ENCODE results near the gene ADCY5. TPM values are rescaled to one million over a fixed set of nuclear protein-coding genes. Genes with fewer than 3 reads are reported as not detected.

ADCY5 gene
- total RNA-seq, 4 donors from 2014 or later = 0.46 to 3.5 (median 1.3) TPM

DNA sequence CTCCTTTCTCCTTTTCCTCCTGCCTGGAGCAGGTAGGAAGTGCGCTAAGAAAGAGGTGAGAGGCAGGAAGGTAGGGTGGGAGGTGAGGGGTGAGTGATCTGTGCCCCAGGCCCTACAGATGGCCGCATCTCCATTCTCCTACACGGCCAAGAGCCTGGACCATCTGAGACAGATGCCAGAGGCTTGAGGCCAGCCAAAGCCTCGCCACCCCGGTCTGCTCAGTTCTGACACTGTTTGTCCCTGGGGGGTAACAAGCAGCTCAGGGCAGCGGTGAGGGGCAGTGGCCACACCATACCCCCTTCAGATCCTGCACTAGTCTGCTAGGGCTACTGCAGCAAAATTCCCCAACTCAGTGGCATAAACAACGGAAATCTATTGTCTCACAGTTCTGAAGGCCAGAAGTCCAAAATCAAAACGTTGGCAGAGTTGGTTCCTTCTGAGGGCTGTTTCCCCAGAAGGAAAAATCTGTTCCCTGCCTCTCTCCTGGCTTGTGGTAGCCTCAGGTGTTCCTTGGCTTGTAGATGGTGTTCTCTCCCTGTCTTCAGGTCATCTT lies 28.4 kb downstream of the ADCY5 start:
- TF ChIP-seq POLR2A (IDR thresholded peaks at IDR 0.05) = no peak
- TF ChIP-seq CTCF (IDR thresholded peaks at IDR 0.05) = no peak
- WGBS, 2 donors = 79 to 81% methylated on average over 8 of the region's 8 CpGs
- intact Hi-C loops (cut with DNase I; ENCODE audit: low total_unique reads) = no loop called here
- no peak for DNase-seq (ENCODE audit: low spot score in 2 of 2)
- no peak overlapping the region for H3K4me3 ChIP-seq (ENCODE audit: low read depth, poor library complexity, severe bottlenecking)

GRCh38 chr3:123419850-123420297 lies 29.0 kb downstream of the ADCY5 start:
- no peak for TF ChIP-seq CTCF (IDR thresholded peaks at IDR 0.05)

GRCh38 chr3:123419181-123419849 lies 29.6 kb downstream of the ADCY5 start:
- 87 to 88% methylated on average over 20 of the region's 20 CpGs for WGBS, 2 donors
- intact Hi-C loops (cut with DNase I; ENCODE audit: low total_unique reads) = no loop called here
- DNase-seq (ENCODE audit: low spot score in 2 of 2) = no peak
- H3K4me3 ChIP-seq (ENCODE audit: low read depth, poor library complexity, severe bottlenecking) = no peak overlapping the region
- TF ChIP-seq CTCF (IDR thresholded peaks at IDR 0.05) (no peak), POLR2A (IDR thresholded peaks at IDR 0.05) (no peak)

More at GRCh38 chr3:123419850-123420297, 29.0 kb downstream of the ADCY5 start:
- no peak overlapping the region for H3K4me3 ChIP-seq (ENCODE audit: low read depth, poor library complexity, severe bottlenecking)
- DNase-seq (ENCODE audit: low spot score in 2 of 2) = no peak
- intact Hi-C loops (cut with DNase I; ENCODE audit: low total_unique reads) = no loop called here
- WGBS, 2 donors = 83 to 85% methylated on average over 7 of the region's 7 CpGs

- TF ChIP-seq CTCF (IDR thresholded peaks at IDR 0.05) = no peak
- TF ChIP-seq POLR2A (IDR thresholded peaks at IDR 0.05) = no peak
- WGBS, 2 donors = 93 to 95% methylated on average over 6 of the region's 6 CpGs
- H3K4me3 ChIP-seq (ENCODE audit: low read depth, poor library complexity, severe bottlenecking) = no peak overlapping the region
- no peak for DNase-seq (ENCODE audit: low spot score in 2 of 2)
- intact Hi-C loops (cut with DNase I; ENCODE audit: low total_unique reads) = no loop called here
Measured at GRCh38 chr3:123416647-123417046, 32.2 kb downstream of the ADCY5 start.

DNA sequence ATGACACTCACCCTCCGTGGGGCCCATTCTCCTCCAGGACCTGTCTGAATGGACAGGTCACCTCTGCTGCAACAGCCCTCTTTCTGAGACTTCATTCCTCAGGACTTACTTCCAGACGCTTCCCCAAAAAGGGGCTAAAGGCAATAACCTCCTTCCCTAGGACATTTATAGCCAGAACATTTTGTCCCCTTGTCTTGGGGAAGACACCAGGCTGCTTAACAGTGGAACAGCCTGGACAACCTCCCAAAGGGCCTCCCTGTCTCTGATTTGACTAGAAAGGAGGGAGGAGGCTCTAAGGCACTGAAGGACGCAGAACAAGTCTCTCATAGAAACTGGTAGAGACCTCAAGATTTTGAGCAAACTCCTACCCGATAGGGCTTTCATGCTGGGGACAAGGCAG lies 32.7 kb downstream of the ADCY5 start:
- 92% methylated on average over 4 of the region's 4 CpGs for WGBS, 2 donors
- no peak for TF ChIP-seq POLR2A (IDR thresholded peaks at IDR 0.05)
- TF ChIP-seq CTCF (IDR thresholded peaks at IDR 0.05) = no peak
- no peak overlapping the region for H3K4me3 ChIP-seq (ENCODE audit: low read depth, poor library complexity, severe bottlenecking)
- intact Hi-C loops (cut with DNase I; ENCODE audit: low total_unique reads) = no loop called here
- DNase-seq (ENCODE audit: low spot score in 2 of 2) = no peak

Measured in lower leg skin (tissue), 4 donors.